ENCODE data around the gene ADAMTS16.

- no peak for TF ChIP-seq CTCF (IDR thresholded peaks at IDR 0.05)
- no peak for TF ChIP-seq POLR2AphosphoS5 (IDR thresholded peaks at IDR 0.05)
These were observed 36.9 kb upstream of the ADAMTS16 start for GRCh38 chr5:5103245-5103644.
